Suprapubic skin (tissue), 4 donors: Measurements from ENCODE around the gene CNOT11.

ENCODE experiments used
- CTCF ChIP-seq, 2 donors: fragments of 200-600 bp in 1 of 2; fragments of 450-650 bp in 1 of 2; sonication (generic) in 1 of 2; IDR thresholded peaks; one replicate each; pipeline ENCODE4 v1.5.1; 2016 to 2019; ENCODE audit warnings: antibody characterized with exemption in 2 of 2, mild to moderate bottlenecking in 1 of 2, moderate library complexity in 1 of 2
- EP300 ChIP-seq: sonication (generic); formaldehyde crosslinking; IDR thresholded peaks from one replicate; pipeline ENCODE4 v1.6.1; 2017; ENCODE audit warnings: antibody characterized with exemption
- POLR2A ChIP-seq, 2 donors: fragments of 450-650 bp; IDR thresholded peaks; one replicate each; pipeline ENCODE4 v1.6.1; 2017; ENCODE audit warnings: antibody characterized with exemption in 2 of 2, mild to moderate bottlenecking in 2 of 2, moderate library complexity in 2 of 2
- POLR2AphosphoS5 ChIP-seq, 3 donors: sonication (generic); formaldehyde crosslinking; IDR thresholded peaks; one replicate each; pipeline ENCODE4 v1.6.1; 2017; ENCODE audit warnings: antibody characterized with exemption in 3 of 3

DNA sequence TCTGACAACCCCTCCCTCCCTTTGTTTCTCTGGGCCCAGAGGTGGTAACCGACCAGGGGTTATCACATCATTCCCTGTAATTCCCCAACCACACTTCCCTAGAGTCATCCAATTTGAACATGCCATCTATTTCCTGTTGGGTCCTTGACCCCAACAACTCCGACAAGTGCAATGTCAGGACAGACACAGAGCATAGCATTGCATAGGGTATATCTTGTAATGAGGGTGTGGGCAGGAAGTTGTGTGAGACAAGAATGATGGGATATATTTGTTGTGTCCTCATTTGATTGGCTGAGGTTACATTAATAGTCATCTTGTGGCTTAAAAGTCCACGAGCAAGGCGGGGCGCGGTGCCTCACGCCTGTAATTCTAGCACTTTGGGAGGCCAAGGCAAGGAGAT, 33.4 kb upstream of the CNOT11 start:
- TF ChIP-seq CTCF (IDR thresholded peaks at IDR 0.05) (no peak), POLR2AphosphoS5 (IDR thresholded peaks at IDR 0.05) (no peak), POLR2A (IDR thresholded peaks at IDR 0.05) (no peak), EP300 (no peak)
